GM18511 (cell line): ENCODE measurements around the gene ZDHHC1.

ENCODE experiments used
- ATAC-seq: cut with Tn5 transposase; IDR thresholded peaks from one replicate; pipeline ENCODE4 v1.9.1; 2021; ENCODE audit warnings: mild to moderate bottlenecking, moderate library complexity; ENCODE audit not compliant: unreplicated experiment

Gene ZDHHC1

GRCh38 chr16:67415872-67416793, at the start of gene ZDHHC1:
Gene ZDHHC1, minus strand, starts transcription at chr16:67416477. Its CDS starts 8,702 bp downstream, at chr16:67407775.
- ATAC-seq: peak; percentile 72

DNA sequence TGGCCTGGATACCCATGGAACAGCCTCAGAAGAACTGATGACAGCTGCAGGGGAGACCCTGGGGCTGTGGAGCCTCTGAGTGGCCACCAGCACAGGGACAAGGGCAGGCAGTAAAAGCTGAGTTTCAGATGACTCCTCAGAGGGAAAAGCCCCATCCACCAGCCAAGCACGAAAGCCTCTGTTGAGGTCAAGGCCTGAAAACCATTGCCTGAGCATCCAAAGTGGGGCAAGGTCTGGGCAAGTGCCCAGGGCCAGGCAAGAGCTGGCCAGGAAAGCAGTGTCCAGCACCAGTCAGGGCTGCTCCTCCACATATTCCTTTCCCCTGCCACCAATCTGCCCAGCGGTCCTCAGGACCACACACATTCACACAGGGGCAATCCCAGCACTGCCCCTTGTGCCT, 48.3 kb upstream of the ZDHHC1 start:
- ATAC-seq: no peak

DNA sequence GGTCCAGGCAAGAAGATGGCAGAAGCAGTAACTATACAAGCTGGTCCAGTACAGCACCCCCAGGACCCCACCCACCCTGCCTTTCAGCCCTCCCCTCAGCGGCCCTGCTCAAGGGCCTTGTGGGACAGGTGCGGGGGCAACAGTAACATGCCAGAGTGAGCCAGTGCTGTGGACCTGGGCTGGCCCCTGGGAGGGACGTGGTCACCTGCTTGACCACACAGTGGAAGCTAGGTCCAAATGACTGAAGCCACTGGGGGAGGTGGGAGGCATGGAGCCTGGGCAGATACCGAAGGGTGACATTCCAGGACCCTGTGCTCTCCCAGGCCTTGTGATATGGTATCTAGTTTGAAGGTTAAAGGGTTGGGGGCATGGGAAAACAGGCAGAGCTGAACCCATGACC, 47.4 kb upstream of the ZDHHC1 start:
- no peak for ATAC-seq

- no peak for ATAC-seq
Observed at GRCh38 chr16:67463059-67463458, 46.8 kb upstream of the ZDHHC1 start.

- no peak for ATAC-seq
Observed at GRCh38 chr16:67462279-67462655, 46.0 kb upstream of the ZDHHC1 start.

GRCh38 chr16:67461600-67462278, 45.5 kb upstream of the ZDHHC1 start:
- ATAC-seq: no peak

- no peak for ATAC-seq
Observed at GRCh38 chr16:67460961-67461360, 44.7 kb upstream of the ZDHHC1 start.

DNA sequence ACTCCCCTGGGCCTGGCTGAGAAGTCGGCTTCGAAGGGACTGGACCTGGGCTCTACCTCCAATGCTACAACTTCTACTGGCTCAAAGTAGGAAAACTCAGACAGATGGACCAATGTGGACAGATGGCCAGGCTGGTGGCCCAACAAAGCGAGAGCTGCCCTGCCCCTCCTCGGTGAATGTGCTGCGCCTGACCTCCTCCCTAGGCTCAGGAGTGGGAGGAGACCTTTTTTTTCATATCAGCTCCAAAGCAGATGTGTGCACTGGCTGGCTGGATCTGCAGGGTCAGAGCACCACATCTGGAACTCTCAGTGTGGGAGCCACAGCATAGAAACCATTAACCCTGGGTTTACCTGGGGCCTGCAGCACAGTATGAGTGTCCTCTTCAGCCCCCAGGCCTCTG, 43.9 kb upstream of the ZDHHC1 start:
- no peak for ATAC-seq

- ATAC-seq: no peak
Observed at GRCh38 chr16:67459861-67460150, 43.5 kb upstream of the ZDHHC1 start.

DNA sequence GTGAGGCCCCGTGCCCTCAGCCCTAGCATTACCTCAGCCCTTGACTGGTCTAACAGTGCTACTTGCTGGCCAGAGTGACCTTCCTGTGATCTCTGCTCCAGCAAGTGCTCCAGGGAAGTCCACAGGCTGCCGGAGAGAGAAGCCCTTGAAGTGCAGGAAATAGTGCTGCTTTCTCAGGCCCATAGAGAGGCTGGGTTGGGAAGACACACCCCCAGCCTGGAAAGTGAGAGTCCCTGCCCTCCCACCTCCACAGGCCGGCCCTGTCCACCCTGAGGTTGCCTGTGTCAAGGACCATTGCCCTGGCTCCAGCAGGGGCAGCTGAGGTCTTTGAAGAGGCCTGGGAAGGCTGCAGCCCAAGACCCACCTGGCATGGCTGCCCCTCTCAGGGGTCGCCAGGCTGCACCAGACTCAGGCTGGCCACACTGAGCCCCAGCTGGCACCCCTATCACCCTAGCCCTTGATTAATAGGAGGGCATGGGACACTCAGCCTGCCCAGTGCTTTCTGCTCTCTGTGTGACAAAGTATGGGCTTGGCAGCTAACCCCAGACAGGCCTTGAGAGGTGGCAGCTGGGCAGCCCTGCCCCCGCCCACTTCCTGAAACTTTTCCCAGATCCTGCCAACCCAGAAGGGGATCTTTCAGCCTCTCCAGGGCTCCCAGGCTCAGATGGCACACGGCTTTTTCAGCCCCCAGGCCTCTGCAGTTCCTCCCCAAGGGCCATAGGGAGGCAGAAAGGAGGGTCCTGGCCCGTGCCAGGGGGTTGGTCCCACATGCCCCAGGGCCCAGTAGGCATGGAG, 43.0 kb upstream of the ZDHHC1 start:
- ATAC-seq: no peak

DNA sequence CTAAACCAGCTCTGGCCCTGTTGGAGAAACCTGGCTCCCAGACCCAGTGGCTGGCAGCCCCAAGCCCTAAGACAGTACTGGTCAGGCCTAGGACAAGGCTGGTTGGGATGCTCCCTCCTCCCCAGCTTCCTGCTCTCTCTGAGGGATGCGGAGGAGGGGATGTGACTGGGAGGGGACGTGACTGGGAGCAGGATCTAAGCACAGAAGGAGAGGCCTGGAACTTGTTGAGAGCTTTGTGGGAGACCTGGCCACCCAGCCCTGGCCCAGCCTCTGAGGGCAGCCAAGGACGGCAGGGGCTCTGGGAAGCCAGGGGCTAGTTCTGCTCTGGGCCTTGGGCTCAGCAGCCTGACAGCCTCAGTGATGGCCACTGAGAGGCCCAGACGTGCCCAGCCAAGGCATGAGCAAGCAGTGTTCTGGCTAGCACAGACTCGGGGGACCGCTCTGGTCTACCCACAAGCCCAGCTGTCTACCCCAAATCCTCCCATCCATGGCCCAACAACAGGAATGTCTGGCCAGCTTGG, 41.9 kb upstream of the ZDHHC1 start:
- ATAC-seq: no peak

DNA sequence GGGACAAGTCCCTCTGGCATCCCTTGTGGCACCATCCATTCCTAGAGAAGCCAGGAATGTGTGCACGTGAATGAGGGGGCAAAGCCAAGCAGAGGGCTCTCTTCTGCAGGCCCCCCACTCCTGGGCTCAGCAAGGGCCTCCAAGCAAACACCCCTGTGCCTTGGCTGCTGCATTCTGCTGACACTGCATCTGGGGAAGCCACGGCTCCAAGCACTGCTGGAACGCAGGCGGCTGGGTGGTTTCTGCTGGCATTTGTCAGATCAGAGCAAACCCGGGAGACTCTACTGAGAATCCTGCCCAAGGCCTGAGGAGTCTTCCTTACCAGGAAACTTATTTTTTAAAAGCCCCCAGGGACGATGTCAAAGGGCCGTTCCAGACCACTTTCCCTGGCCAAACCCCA, 41.3 kb upstream of the ZDHHC1 start:
- ATAC-seq: no peak

- ATAC-seq: no peak
Observed at GRCh38 chr16:67456391-67457081, 40.3 kb upstream of the ZDHHC1 start.

GRCh38 chr16:67454852-67455251, 38.6 kb upstream of the ZDHHC1 start:
- ATAC-seq: no peak

DNA sequence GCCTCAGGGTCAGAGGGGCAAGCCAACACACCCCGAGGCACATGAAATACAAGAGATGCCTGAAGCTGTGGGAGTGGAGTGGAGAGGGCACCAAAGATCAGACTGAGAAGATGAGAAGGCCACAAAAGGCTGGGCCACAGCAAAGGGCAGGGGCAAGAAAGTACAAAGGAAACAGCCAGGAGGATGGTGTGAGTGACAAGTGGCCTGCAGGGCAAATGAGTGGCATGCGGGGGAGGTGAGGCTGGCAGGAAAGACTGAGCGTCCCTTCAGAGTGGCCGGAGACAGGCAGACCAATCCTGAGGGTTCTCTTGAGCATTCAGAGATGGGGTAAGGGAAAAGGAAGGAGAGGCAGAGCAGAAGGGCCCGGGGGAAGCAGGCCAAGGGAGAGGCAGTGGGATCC, 37.8 kb upstream of the ZDHHC1 start:
- ATAC-seq: no peak

- ATAC-seq: no peak
Observed at GRCh38 chr16:67451704-67452435, 35.6 kb upstream of the ZDHHC1 start.

GRCh38 chr16:67451061-67451703, 34.9 kb upstream of the ZDHHC1 start:
- no peak for ATAC-seq

- no peak for ATAC-seq
Observed at GRCh38 chr16:67449739-67450138, 33.5 kb upstream of the ZDHHC1 start.

GRCh38 chr16:67449336-67449735, 33.1 kb upstream of the ZDHHC1 start:
- no peak for ATAC-seq

DNA sequence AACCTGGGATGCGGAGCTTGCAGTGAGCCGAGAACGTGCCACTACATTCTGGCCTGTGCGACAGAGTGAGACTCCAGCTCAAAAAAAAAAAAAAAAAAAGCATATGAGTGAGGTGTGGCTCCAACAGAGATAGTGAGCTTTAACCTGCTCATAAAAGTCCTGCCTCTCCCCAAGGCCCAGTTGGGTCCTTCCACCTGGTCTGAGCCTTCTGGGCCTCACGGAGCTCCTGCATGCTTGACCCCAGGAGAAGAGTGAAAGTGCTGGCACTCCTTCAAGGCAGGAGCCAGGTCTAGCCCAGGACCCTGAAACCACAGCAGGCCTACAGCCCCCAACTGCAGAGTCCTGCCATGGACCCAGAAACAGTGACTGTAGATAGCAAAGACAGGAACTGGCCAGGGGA, 32.3 kb upstream of the ZDHHC1 start:
- no peak for ATAC-seq
